Activated naive CD4-positive, alpha-beta T cell (primary cell): ENCODE measurements around the gene SOAT2.
A peak's percentile ranks its signal among the peaks of the same experiment; 100 is the strongest.

ENCODE experiments used
- DNase-seq, 4 experiments: peaks; one replicate each; lab custom pipeline; 2025; lab: John Stamatoyannopoulos, UW

Gene SOAT2, protein sequence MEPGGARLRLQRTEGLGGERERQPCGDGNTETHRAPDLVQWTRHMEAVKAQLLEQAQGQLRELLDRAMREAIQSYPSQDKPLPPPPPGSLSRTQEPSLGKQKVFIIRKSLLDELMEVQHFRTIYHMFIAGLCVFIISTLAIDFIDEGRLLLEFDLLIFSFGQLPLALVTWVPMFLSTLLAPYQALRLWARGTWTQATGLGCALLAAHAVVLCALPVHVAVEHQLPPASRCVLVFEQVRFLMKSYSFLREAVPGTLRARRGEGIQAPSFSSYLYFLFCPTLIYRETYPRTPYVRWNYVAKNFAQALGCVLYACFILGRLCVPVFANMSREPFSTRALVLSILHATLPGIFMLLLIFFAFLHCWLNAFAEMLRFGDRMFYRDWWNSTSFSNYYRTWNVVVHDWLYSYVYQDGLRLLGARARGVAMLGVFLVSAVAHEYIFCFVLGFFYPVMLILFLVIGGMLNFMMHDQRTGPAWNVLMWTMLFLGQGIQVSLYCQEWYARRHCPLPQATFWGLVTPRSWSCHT

GRCh38 chr12:53102883-53103807, at the start of gene SOAT2:
Gene SOAT2 (plus strand): TSS chr12:53103486. CDS start chr12:53103578, 92 bp downstream.
- DNase-seq, result peak in 1 of 4 experiments; percentile 21

- peak; percentile 63 to 87 (median 82) for DNase-seq
Measured at GRCh38 chr12:53054112-53054878, 49.0 kb upstream of the SOAT2 start.

DNA sequence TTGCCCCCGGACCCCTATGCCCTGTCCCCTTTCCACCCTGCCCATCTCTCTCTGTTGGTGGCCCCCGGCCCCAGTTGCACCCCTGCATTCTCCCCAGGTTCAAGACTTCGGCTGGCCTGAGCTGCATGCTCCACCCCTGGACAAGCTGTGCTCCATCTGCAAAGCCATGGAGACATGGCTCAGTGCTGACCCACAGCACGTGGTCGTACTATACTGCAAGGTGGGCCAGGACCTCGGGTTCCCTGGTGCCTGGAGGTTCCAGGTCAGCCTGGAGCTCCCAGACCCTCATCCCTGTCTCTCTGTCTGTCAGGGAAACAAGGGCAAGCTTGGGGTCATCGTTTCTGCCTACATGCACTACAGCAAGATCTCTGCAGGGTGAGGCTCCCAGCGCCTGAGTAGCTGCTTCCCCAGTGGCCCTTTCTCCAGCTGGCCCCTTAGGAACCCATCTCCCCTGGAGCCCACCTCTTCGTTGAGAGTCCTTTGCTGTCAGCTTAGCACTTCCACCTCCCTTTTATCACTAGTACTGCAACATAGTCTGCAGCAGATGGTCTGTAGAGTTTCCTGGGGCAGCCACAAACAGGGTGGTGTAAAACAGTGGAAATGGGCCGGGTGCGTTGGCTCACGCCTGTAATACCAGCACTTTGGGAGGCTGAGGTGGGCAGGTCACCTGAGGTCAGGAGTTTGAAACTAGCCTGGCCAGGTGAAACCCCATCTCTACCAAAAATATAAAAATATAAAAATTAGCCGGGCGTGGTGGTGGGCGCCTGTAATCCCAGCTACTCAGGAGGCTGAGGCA, 47.6 kb upstream of the SOAT2 start:
- DNase-seq, result no peak

GRCh38 chr12:53056296-53056695, 47.0 kb upstream of the SOAT2 start:
- no peak for DNase-seq

GRCh38 chr12:53056901-53057300, 46.4 kb upstream of the SOAT2 start:
- DNase-seq, result no peak

GRCh38 chr12:53057816-53058500, 45.3 kb upstream of the SOAT2 start:
- DNase-seq, result no peak

- DNase-seq, result no peak
Measured at GRCh38 chr12:53058674-53059433, 44.4 kb upstream of the SOAT2 start.

DNA sequence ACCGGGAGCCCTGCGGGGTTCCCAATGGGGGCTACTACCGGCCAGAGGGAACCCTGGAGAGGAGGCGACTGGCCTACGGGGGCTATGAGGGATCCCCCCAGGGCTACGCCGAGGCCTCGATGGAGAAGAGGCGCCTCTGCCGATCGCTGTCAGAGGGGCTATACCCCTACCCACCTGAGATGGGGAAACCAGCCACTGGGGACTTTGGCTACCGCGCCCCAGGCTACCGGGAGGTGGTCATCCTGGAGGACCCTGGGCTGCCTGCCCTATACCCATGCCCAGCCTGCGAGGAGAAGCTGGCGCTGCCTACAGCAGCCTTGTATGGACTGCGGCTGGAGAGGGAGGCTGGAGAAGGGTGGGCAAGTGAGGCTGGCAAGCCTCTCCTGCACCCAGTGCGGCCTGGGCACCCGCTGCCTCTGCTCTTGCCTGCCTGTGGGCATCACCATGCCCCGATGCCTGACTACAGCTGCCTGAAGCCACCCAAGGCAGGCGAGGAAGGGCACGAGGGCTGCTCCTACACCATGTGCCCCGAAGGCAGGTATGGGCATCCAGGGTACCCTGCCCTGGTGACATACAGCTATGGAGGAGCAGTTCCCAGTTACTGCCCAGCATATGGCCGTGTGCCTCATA, 43.7 kb upstream of the SOAT2 start:
- DNase-seq, result no peak

DNA sequence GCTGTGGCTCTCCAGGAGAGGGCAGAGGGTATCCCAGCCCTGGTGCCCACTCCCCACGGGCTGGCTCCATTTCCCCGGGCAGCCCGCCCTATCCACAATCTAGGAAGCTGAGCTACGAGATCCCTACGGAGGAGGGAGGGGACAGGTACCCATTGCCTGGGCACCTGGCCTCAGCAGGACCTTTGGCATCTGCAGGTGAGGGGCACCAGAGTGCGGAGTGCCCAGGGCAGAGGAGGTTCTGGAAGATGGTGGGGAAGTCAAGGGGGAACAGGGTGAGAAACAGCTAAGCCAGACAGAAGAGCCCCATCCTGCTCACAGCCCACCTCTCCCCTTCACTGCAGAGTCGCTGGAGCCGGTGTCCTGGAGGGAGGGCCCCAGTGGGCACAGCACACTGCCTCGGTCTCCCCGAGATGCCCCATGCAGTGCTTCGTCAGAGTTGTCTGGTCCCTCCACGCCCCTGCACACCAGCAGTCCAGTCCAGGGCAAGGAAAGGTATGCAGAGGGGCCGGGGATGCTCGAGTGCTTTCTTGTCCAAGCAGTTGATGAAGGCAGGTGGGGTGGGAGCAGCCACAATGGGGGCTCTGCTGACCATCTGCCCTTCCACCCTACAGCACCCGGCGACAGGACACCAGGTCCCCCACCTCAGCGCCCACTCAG, 43.1 kb upstream of the SOAT2 start:
- no peak for DNase-seq

- no peak for DNase-seq
Measured at GRCh38 chr12:53060721-53061276, 42.5 kb upstream of the SOAT2 start.

DNA sequence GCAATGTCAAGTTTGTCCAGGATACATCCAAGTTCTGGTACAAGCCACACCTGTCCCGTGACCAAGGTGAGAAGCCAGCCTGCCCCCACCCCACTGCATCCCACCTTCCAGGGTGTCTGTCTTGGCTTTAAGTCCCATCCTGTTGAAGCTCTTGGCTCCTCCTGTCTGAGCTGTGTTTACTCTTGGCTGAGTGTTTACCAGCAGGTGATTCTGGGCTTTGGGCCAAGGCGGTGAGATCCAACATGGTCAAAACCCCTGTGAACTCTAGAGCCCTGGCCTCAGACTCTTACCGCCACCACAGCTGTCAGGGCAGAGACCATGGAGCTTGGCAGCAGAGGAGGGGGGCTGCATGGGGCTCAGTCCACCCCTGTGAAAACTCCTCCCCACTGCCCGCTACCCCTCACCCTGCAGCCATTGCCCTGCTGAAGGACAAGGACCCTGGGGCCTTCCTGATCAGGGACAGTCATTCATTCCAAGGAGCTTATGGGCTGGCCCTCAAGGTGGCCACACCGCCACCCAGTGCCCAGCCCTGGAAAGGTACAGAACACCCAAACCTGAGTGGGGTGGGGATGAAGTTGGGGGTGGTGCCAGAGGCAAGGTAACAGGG, 41.8 kb upstream of the SOAT2 start:
- no peak for DNase-seq

DNA sequence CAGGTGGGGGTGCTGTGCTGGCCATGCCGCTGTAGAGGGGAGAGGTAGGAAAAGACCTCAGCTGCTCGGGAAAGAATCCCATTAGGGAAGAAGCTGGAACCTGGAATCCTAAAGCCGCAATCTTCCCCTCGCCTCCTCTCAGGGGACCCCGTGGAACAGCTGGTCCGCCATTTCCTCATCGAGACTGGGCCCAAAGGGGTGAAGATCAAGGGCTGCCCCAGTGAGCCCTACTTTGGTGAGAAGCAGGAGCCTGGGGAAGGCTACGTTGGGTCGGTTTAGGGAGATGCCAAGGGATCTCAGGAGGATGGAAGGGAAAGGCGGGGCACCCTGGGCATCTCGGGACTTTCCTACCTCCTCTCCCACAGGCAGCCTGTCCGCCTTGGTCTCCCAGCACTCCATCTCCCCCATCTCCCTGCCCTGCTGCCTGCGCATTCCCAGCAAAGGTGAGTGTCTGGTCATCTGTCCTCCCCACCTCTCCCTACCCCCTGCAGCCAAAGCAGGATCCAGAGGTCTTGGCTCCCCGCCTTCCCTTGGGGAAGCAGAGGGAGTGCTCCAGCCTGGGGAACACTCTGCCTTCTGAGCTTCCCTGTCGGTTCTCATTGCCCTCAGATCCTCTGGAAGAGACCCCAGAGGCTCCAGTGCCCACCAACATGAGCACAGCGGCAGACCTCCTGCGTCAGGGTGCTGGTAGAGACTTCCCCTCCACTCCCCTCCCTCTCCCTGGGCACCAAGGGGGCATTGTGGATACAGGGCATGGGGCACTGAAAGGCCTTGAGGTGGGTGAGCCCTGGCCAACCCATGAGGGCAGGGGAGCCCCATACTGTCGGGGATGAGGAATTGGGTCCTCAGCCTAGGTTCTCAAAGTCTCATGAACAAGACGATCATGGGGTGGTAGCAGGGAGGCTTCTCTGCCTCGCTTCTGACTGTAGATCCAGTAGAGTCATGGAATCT, 41.0 kb upstream of the SOAT2 start:
- DNase-seq, result no peak

DNA sequence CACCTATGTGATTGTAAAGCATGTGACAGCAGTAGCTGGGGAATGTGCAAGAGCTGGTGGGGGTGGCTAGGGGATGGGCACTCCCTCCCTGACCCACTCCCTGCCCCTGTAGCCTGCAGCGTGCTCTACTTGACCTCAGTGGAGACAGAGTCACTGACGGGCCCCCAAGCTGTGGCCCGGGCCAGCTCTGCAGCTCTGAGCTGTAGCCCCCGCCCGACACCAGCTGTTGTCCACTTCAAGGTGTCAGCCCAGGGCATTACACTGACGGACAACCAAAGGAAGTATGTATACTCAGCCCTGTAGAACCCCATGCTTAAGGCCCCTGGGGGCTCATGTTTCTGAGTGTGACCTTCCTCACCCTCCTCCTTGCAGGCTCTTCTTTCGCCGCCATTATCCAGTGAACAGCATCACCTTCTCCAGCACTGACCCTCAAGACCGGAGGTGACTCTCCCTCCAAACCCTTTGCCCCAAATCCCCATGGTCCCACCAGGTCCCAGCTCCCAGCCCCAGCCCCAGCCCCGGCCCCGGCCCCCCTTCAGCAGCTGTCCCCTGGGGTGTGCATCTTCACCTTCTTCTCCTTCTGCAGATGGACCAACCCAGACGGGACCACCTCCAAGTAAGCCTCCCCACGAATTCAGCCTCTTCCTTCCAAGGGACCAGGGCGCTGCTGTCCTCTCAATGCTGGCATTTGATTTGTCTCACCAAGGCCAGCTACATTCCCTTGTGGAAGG, 40.1 kb upstream of the SOAT2 start:
- DNase-seq, result no peak

DNA sequence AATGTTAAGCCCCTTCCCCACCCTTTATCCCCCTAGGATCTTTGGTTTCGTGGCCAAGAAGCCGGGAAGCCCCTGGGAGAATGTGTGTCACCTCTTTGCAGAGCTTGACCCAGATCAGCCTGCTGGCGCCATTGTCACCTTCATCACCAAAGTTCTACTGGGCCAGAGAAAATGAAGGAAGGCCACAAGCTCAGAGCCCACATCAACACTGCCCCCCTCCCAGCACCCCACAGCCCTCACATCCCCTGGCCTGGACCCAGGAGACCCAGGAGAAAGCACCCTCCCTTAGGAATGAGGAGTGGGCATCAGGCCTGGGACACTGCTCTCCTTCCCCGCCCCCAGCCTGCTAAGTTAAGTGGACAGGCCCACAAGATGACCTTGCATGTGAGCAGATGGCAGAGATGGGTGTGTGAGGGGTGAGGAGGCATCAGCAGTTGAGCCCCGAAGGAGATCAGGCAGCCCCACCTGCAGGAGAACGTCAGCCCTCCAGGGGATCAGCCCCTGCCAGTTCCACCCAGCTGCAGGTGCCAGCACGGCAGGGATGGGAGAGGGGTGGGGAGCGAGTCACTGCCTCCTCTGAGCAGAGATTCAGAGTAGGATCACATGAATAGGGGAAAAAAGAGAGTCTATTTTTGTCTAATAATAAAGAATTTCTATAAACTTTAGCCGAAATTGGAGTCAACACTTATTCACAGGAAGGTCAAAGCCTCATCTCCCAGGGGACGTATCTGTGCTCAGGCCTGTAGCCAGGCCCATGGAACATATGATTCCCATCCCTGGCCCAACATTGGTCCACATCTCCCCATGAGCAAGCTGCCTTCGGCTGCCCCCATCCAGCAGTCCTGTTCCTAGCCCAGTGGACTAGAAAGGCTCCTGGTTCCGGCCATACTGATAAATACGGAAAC, 39.3 kb upstream of the SOAT2 start:
- DNase-seq, result no peak
